HepG2 (cell line): Measurements from ENCODE around the gene UBXN1. TPM values are rescaled to one million over a fixed set of nuclear protein-coding genes. Genes with fewer than 3 reads are reported as not detected.

Experiments used
- ADNP ChIP-seq: sonication (generic); formaldehyde crosslinking; IDR thresholded peaks from 2 replicates; pipeline ENCODE4 v1.4.0; 2020; ENCODE audit warnings: missing genetic modification reagents
- BHLHE40 ChIP-seq: IDR thresholded peaks from 2 replicates; pipeline ENCODE4 v1.6.1; 2011; ENCODE audit warnings: low read length, improper control_type of control experiment
- CCAR2 ChIP-seq: fragments of 200-400 bp; formaldehyde crosslinking; optimal IDR thresholded peaks from 2 replicates; pipeline ENCODE3; 2018; ENCODE audit warnings: low read depth, mild to moderate bottlenecking, low read length, moderate library complexity
- FLYWCH1 ChIP-seq: sonication (generic); formaldehyde crosslinking; IDR thresholded peaks from 2 replicates; pipeline ENCODE4 v1.8.1; 2023; ENCODE audit warnings: mild to moderate bottlenecking, missing genetic modification reagents
- MEIS2 ChIP-seq: sonication (generic); formaldehyde crosslinking; IDR thresholded peaks from 2 replicates; pipeline ENCODE4 v1.9.0; 2021; ENCODE audit warnings: mild to moderate bottlenecking, missing genetic modification reagents
- NCOA2 ChIP-seq: sonication (generic); formaldehyde crosslinking; IDR thresholded peaks from 2 replicates; pipeline ENCODE4 v1.8.0; 2022; ENCODE audit warnings: inconsistent platforms
- NFE2L1 ChIP-seq: sonication (generic); formaldehyde crosslinking; IDR thresholded peaks from 2 replicates; pipeline ENCODE4 v1.4.0; 2020; ENCODE audit warnings: missing genetic modification reagents, mild to moderate bottlenecking, borderline replicate concordance
- RORA ChIP-seq: sonication (generic); formaldehyde crosslinking; IDR thresholded peaks from 2 replicates; pipeline ENCODE4 v1.5.0; 2020; ENCODE audit warnings: mild to moderate bottlenecking, missing genetic modification reagents, moderate library complexity
- SP1 ChIP-seq, 2 experiments: fragments of 450-650 bp in 1 of 2; sonication (generic) in 1 of 2; formaldehyde crosslinking in 1 of 2; IDR thresholded peaks; 2 replicates each; pipeline versions ENCODE4 v1.4.0 to v1.6.1; 2016 to 2020; ENCODE audit warnings: missing genetic modification reagents in 1 of 2
- SP2 ChIP-seq: sonication (generic); formaldehyde crosslinking; IDR thresholded peaks from 2 replicates; pipeline ENCODE4 v1.5.1; 2020; ENCODE audit warnings: mild to moderate bottlenecking, missing genetic modification reagents
- THAP8 ChIP-seq: sonication (generic); formaldehyde crosslinking; IDR thresholded peaks from 2 replicates; pipeline ENCODE4 v1.5.1; 2020; ENCODE audit warnings: missing genetic modification reagents, mild to moderate bottlenecking, borderline replicate concordance
- ZNF12 ChIP-seq: sonication (generic); formaldehyde crosslinking; IDR thresholded peaks from 2 replicates; pipeline ENCODE4 v1.5.0; 2020; ENCODE audit warnings: missing genetic modification reagents
- ZNF350 ChIP-seq: sonication (generic); formaldehyde crosslinking; IDR thresholded peaks from 2 replicates; pipeline ENCODE4 v1.4.0; 2020; ENCODE audit warnings: mild to moderate bottlenecking, low read depth, missing genetic modification reagents, borderline replicate concordance
- ZNF431 ChIP-seq: sonication (generic); formaldehyde crosslinking; IDR thresholded peaks from 2 replicates; pipeline ENCODE4 v1.9.0; 2022; ENCODE audit warnings: missing genetic modification reagents, low read depth, mild to moderate bottlenecking, borderline replicate concordance
- ZNF432 ChIP-seq: sonication (generic); formaldehyde crosslinking; IDR thresholded peaks from 2 replicates; pipeline ENCODE4 v1.5.0; 2020; ENCODE audit warnings: missing genetic modification reagents, mild to moderate bottlenecking, borderline replicate concordance
- ZNF460 ChIP-seq: sonication (generic); formaldehyde crosslinking; IDR thresholded peaks from 2 replicates; pipeline ENCODE4 v1.5.1; 2020; ENCODE audit warnings: missing genetic modification reagents, mild to moderate bottlenecking, borderline replicate concordance
- ZNF512B ChIP-seq: sonication (generic); formaldehyde crosslinking; IDR thresholded peaks from 2 replicates; pipeline ENCODE4 v1.5.1; 2020; ENCODE audit warnings: missing genetic modification reagents, mild to moderate bottlenecking, borderline replicate concordance
- ZNF567 ChIP-seq: sonication (generic); formaldehyde crosslinking; IDR thresholded peaks from 2 replicates; pipeline ENCODE4 v1.8.1; 2023; ENCODE audit warnings: mild to moderate bottlenecking, missing genetic modification reagents, borderline replicate concordance
- ZNF83 ChIP-seq: sonication (generic); formaldehyde crosslinking; IDR thresholded peaks from 2 replicates; pipeline ENCODE4 v1.4.0; 2020; ENCODE audit warnings: missing genetic modification reagents, mild to moderate bottlenecking, borderline replicate concordance
- polyA plus RNA-seq, 8 experiments: library from polyadenylated mRNA; depleted of rRNA in 3 of 8; stranded (reverse) in 7 of 8; unstranded in 1 of 8; fragments of >200 nt; fragmentation: Illumina TruSeq in 4 of 8; extraction: Trizol in 4 of 8; gene quantifications; 2 replicates each; pipeline versions ENCODE4 v1.2.1 to v1.2.3, GENCODE V29; 2011 to 2016; ENCODE audit warnings: low read depth in 4 of 8, missing spikeins in 1 of 8, mixed read lengths in 1 of 8; ENCODE audit not compliant: insufficient read depth in 1 of 8
- total RNA-seq, 5 experiments: library from RNA; depleted of rRNA; stranded (reverse); fragments of >200 nt; fragmentation: Illumina TruSeq; extraction: Trizol; gene quantifications; 2 replicates each; pipeline ENCODE4 v1.2.3, GENCODE V29; 2016; ENCODE audit warnings: low read depth in 1 of 5
- TF ChIP-seq, protein P1 (sequence below): sonication (generic); formaldehyde crosslinking; IDR thresholded peaks from 2 replicates; pipeline ENCODE4 v1.5.1; 2020; ENCODE audit warnings: mild to moderate bottlenecking, missing genetic modification reagents
- TF ChIP-seq, protein P2 (sequence below): IDR thresholded peaks from 2 replicates; pipeline ENCODE4 v1.6.1; 2012; ENCODE audit warnings: low read depth, low read length, improper control_type of control experiment

UBXN1 gene
- total and polyA plus RNA-seq, 2 of the 13 experiments (the other 11 are each of a cell fraction or from before 2014, with no cell fraction given) = 47.5 to 52.4 TPM

- TF ChIP-seq, protein P1, sequence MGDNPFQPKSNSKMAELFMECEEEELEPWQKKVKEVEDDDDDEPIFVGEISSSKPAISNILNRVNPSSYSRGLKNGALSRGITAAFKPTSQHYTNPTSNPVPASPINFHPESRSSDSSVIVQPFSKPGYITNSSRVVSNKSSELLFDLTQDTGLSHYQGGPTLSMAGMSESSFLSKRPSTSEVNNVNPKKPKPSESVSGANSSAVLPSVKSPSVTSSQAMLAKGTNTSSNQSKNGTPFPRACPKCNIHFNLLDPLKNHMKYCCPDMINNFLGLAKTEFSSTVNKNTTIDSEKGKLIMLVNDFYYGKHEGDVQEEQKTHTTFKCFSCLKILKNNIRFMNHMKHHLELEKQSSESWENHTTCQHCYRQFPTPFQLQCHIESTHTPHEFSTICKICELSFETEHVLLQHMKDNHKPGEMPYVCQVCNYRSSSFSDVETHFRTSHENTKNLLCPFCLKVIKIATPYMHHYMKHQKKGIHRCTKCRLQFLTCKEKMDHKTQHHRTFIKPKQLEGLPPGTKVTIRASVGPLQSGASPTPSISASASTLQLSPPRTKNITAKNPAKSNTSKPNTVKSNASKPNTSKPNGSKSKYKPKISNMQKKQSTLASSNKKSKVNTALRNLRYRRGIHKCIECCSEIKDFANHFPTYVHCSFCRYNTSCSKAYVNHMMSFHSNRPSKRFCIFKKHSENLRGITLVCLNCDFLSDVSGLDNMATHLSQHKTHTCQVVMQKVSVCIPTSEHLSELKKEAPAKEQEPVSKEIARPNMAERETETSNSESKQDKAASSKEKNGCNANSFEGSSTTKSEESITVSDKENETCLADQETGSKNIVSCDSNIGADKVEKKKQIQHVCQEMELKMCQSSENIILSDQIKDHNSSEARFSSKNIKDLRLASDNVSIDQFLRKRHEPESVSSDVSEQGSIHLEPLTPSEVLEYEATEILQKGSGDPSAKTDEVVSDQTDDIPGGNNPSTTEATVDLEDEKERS = no peak
- TF ChIP-seq ZNF431 (CRISPR knock-in tag) = no peak
- TF ChIP-seq SP1 (IDR thresholded peaks at IDR 0.05) = no peak
- TF ChIP-seq SP1 (CRISPR knock-in tag; IDR thresholded peaks at IDR 0.05) = no peak
- peak; percentile 44; the same call in 1 of the 2 replicates for TF ChIP-seq MEIS2 (CRISPR knock-in tag)
- no peak for TF ChIP-seq ZNF83 (CRISPR knock-in tag)
- 0 out of 2 replicates have a peak, but pooled peaks have one; percentile 7 for TF ChIP-seq ZNF12 (CRISPR knock-in tag)
- no peak for TF ChIP-seq CCAR2
- no peak for TF ChIP-seq NFE2L1 (CRISPR knock-in tag)
- TF ChIP-seq NCOA2 (CRISPR knock-in tag) = 0 out of 2 replicates have a peak, but pooled peaks have one; percentile 18
- peak; percentile 8; the same call in 1 of the 2 replicates for TF ChIP-seq ZNF350
- TF ChIP-seq, protein P2, sequence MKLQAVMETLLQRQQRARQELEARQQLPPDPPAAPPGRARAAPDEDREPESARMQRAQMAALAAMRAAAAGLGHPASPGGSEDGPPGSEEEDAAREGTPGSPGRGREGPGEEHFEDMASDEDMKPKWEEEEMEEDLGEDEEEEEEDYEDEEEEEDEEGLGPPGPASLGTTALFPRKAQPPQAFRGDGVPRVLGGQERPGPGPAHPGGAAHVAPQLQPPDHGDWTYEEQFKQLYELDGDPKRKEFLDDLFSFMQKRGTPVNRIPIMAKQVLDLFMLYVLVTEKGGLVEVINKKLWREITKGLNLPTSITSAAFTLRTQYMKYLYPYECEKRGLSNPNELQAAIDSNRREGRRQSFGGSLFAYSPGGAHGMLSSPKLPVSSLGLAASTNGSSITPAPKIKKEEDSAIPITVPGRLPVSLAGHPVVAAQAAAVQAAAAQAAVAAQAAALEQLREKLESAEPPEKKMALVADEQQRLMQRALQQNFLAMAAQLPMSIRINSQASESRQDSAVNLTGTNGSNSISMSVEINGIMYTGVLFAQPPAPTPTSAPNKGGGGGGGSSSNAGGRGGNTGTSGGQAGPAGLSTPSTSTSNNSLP = no peak
- TF ChIP-seq FLYWCH1 (CRISPR knock-in tag) = no peak
- TF ChIP-seq ZNF460 (CRISPR knock-in tag) = no peak
- TF ChIP-seq ADNP (CRISPR knock-in tag) = no peak
- no peak for TF ChIP-seq ZNF512B (CRISPR knock-in tag)
- peak; percentile 83 for TF ChIP-seq SP2 (CRISPR knock-in tag)
- no peak for TF ChIP-seq BHLHE40
- TF ChIP-seq ZNF567 (CRISPR knock-in tag) = no peak
- no peak for TF ChIP-seq THAP8 (CRISPR knock-in tag)
- no peak for TF ChIP-seq ZNF432 (CRISPR knock-in tag)
- TF ChIP-seq RORA (CRISPR knock-in tag) = no peak
These were observed 49.5 kb upstream of the UBXN1 start, which contains the start of gene TTC9C (continued) for GRCh38 chr11:62728171-62728988.
